ENCODE results near the gene ENOX2.

Gene ENOX2

GRCh38 chrX:130746077-130746476 is 156.9 kb downstream of the ENOX2 start:
- Histone ChIP-seq H4K8ac (ENCODE audit: low read depth, low read length) (no peak overlapping the region), H3K9ac (ENCODE audit: low read length) (no peak overlapping the region), H3K36me3 (ENCODE audit: control insufficient read depth in 1 of 2, insufficient read depth in 2 of 2, low read length in 2 of 2) (no peaks in the 10 kb centered on the region), H2AFZ (ENCODE audit: insufficient read depth, low read length, poor library complexity) (no peak overlapping the region), H2BK5ac (ENCODE audit: low read depth, low read length, poor library complexity) (no peak overlapping the region), H3K27me3 (ENCODE audit: insufficient read depth, low read length) (no peaks in the 10 kb centered on the region), H3K14ac (ENCODE audit: low read length) (no peak overlapping the region), H3K4me2 (ENCODE audit: low read length) (no peak overlapping the region), H3K23ac (ENCODE audit: low read length) (no peak overlapping the region), H3K79me1 (ENCODE audit: low read length) (no peaks in the 10 kb centered on the region), H3K4me1 (ENCODE audit: control insufficient read depth in 1 of 2, insufficient read depth in 2 of 2, low read length in 2 of 2) (no peaks in the 10 kb centered on the region), H3K27ac (ENCODE audit: low read depth, low read length) (no peak overlapping the region), H3K18ac (ENCODE audit: low read length) (no peak overlapping the region), H4K91ac (ENCODE audit: low read depth, low read length) (no peak overlapping the region), H3K4me3 (ENCODE audit: low read depth, low read length) (no peak overlapping the region), H2BK120ac (ENCODE audit: insufficient read depth, low read length, poor library complexity) (no peak overlapping the region), H2AK5ac (ENCODE audit: low read length) (no peak overlapping the region), H4K12ac (ENCODE audit: low read depth, low read length) (no peak overlapping the region), H3K4ac (ENCODE audit: low read depth, low read length) (no peak overlapping the region), H3K9me3 (ENCODE audit: insufficient read depth, low read depth, low read length) (no peaks in the 10 kb centered on the region), H2BK12ac (ENCODE audit: low read length) (no peak overlapping the region), H3K79me2 (ENCODE audit: control insufficient read depth, insufficient read depth, low read length, poor library complexity) (no peaks in the 10 kb centered on the region)
- DNase-seq = no peak
- no CpG with 5 or more reads among the region's 3 CpGs for WGBS (ENCODE audit: extremely low coverage, insufficient coverage, insufficient read length)

DNA sequence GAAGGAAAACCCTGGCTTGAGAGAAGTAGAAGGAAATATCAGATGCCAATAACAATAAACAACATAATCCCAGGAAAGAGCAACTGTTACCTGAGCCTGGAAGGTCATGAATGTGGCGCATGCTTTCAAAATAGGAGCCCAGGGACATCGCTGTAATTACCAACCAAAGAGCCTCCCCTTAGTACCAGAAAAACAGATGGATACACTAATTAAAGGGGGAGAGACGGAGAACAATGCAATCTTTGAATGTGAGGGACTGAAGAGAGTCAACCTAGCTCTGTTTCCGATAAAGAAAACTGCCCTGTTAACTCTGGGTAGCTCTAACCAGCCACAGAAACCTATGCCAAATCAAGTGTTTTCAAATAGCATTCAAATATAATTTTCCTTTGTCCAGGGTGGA is 161.4 kb downstream of the ENOX2 start:
- WGBS (ENCODE audit: extremely low coverage, insufficient coverage, insufficient read length) = no CpG with 5 or more reads among the region's 4 CpGs
- no peak overlapping the region for H4K91ac ChIP-seq (ENCODE audit: low read depth, low read length)

DNA sequence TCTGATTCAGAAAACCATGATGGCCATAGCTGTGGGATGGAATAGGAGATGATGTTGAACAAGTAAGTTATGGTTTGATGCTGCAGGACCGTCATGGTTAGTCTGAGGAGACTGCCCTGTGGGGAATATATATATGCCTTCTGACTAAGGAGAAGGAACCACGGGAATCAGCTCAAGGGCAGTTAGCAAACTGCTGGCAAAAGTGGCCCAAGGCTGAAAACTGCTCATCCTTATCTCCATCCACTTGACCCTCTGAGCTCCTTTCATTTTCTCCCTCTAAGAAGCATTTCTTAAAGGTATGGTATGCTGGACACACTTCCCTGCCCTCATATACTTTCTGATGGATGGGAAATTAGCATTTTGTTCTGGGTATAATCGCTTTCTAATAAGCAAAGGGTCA is 161.9 kb downstream of the ENOX2 start:
- H2AK5ac ChIP-seq (ENCODE audit: low read length) = no peak overlapping the region
- no peak overlapping the region for H4K8ac ChIP-seq (ENCODE audit: low read depth, low read length)
- H3K4me3 ChIP-seq (ENCODE audit: low read depth, low read length) = no peak overlapping the region
- H3K79me2 ChIP-seq (ENCODE audit: control insufficient read depth, insufficient read depth, low read length, poor library complexity) = no peaks in the 10 kb centered on the region
- H2BK5ac ChIP-seq (ENCODE audit: low read depth, low read length, poor library complexity) = no peak overlapping the region
- H2BK120ac ChIP-seq (ENCODE audit: insufficient read depth, low read length, poor library complexity) = no peak overlapping the region
- no peaks in the 10 kb centered on the region for H3K27me3 ChIP-seq (ENCODE audit: insufficient read depth, low read length)
- H4K12ac ChIP-seq (ENCODE audit: low read depth, low read length) = no peak overlapping the region
- H3K79me1 ChIP-seq (ENCODE audit: low read length) = no peaks in the 10 kb centered on the region
- H4K91ac ChIP-seq (ENCODE audit: low read depth, low read length) = no peak overlapping the region
- H3K9ac ChIP-seq (ENCODE audit: low read length) = no peak overlapping the region
- no peak overlapping the region for H3K23ac ChIP-seq (ENCODE audit: low read length)
- H3K27ac ChIP-seq (ENCODE audit: low read depth, low read length) = no peak overlapping the region
- peak; percentile 52 to 58 for DNase-seq
- no peak overlapping the region for H3K14ac ChIP-seq (ENCODE audit: low read length)
- H3K4ac ChIP-seq (ENCODE audit: low read depth, low read length) = no peak overlapping the region
- WGBS (ENCODE audit: extremely low coverage, insufficient coverage, insufficient read length) = no CpG with 5 or more reads among the region's 3 CpGs
- H3K9me3 ChIP-seq (ENCODE audit: insufficient read depth, low read depth, low read length) = no peaks in the 10 kb centered on the region
- no peak overlapping the region for H3K4me2 ChIP-seq (ENCODE audit: low read length)
- no peak overlapping the region for H2BK12ac ChIP-seq (ENCODE audit: low read length)
- H3K18ac ChIP-seq (ENCODE audit: low read length) = no peak overlapping the region
- no peaks in the 10 kb centered on the region for H3K36me3 ChIP-seq (ENCODE audit: control insufficient read depth in 1 of 2, insufficient read depth in 2 of 2, low read length in 2 of 2)
- no peaks in the 10 kb centered on the region for H3K4me1 ChIP-seq (ENCODE audit: control insufficient read depth in 1 of 2, insufficient read depth in 2 of 2, low read length in 2 of 2)
- H2AFZ ChIP-seq (ENCODE audit: insufficient read depth, low read length, poor library complexity) = no peak overlapping the region

More for the DNA sequence above, 161.4 kb downstream of the ENOX2 start:
- H3K36me3 ChIP-seq (ENCODE audit: control insufficient read depth in 1 of 2, insufficient read depth in 2 of 2, low read length in 2 of 2) = no peaks in the 10 kb centered on the region
- no peak overlapping the region for H3K23ac ChIP-seq (ENCODE audit: low read length)
- H4K8ac ChIP-seq (ENCODE audit: low read depth, low read length) = no peak overlapping the region
- no peak overlapping the region for H3K4me3 ChIP-seq (ENCODE audit: low read depth, low read length)
- H2BK12ac ChIP-seq (ENCODE audit: low read length) = no peak overlapping the region
- H2BK120ac ChIP-seq (ENCODE audit: insufficient read depth, low read length, poor library complexity) = no peak overlapping the region
- no peak overlapping the region for H2AFZ ChIP-seq (ENCODE audit: insufficient read depth, low read length, poor library complexity)
- no peak overlapping the region for H3K14ac ChIP-seq (ENCODE audit: low read length)
- H3K79me1 ChIP-seq (ENCODE audit: low read length) = no peaks in the 10 kb centered on the region
- DNase-seq = no peak
- H2AK5ac ChIP-seq (ENCODE audit: low read length) = no peak overlapping the region
- no peaks in the 10 kb centered on the region for H3K79me2 ChIP-seq (ENCODE audit: control insufficient read depth, insufficient read depth, low read length, poor library complexity)
- no peak overlapping the region for H3K4me2 ChIP-seq (ENCODE audit: low read length)
- H3K18ac ChIP-seq (ENCODE audit: low read length) = no peak overlapping the region
- H3K9me3 ChIP-seq (ENCODE audit: insufficient read depth, low read depth, low read length) = no peaks in the 10 kb centered on the region
- H2BK5ac ChIP-seq (ENCODE audit: low read depth, low read length, poor library complexity) = no peak overlapping the region
- no peak overlapping the region for H3K9ac ChIP-seq (ENCODE audit: low read length)
- H4K12ac ChIP-seq (ENCODE audit: low read depth, low read length) = no peak overlapping the region
- no peak overlapping the region for H3K4ac ChIP-seq (ENCODE audit: low read depth, low read length)
- no peak overlapping the region for H3K27ac ChIP-seq (ENCODE audit: low read depth, low read length)
- H3K27me3 ChIP-seq (ENCODE audit: insufficient read depth, low read length) = no peaks in the 10 kb centered on the region
- H3K4me1 ChIP-seq (ENCODE audit: control insufficient read depth in 1 of 2, insufficient read depth in 2 of 2, low read length in 2 of 2) = no peaks in the 10 kb centered on the region

DNA sequence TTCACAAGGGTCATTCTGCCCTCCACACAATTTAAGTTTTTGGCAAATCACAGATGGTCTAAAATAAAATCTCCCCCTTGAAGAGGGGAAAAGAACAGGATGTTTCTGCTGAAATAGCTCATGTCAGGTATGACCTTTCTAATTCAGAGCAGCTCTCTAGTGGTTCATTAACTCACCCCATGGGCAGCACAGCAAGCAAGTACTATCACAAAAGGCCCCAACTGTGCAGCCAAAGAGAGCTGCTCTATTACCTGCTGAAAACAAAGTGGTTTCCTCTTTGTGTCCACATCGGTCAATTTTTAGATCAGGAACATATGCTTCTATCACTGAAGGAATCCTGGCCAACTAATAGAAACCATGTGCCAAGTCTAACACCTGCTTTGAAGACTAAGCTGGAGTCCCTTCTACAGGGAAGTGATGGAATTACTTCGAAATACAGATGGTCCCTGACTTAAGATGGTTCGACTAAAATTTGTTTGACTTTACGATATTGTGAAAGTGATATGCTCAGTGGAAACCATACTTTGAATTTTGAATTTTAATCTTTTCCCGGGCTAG is 164.3 kb downstream of the ENOX2 start:
- H3K79me1 ChIP-seq (ENCODE audit: low read length) = no peaks in the 10 kb centered on the region
- no peak overlapping the region for H4K8ac ChIP-seq (ENCODE audit: low read depth, low read length)
- H2BK5ac ChIP-seq (ENCODE audit: low read depth, low read length, poor library complexity) = no peak overlapping the region
- H3K36me3 ChIP-seq (ENCODE audit: control insufficient read depth in 1 of 2, insufficient read depth in 2 of 2, low read length in 2 of 2) = no peaks in the 10 kb centered on the region
- no peak overlapping the region for H3K9ac ChIP-seq (ENCODE audit: low read length)
- no peaks in the 10 kb centered on the region for H3K27me3 ChIP-seq (ENCODE audit: insufficient read depth, low read length)
- no peak overlapping the region for H4K12ac ChIP-seq (ENCODE audit: low read depth, low read length)
- H3K14ac ChIP-seq (ENCODE audit: low read length) = no peak overlapping the region
- no peak overlapping the region for H3K4me3 ChIP-seq (ENCODE audit: low read depth, low read length)
- WGBS (ENCODE audit: extremely low coverage, insufficient coverage, insufficient read length) = no CpG with 5 or more reads among the region's 5 CpGs
- no peak overlapping the region for H3K4me2 ChIP-seq (ENCODE audit: low read length)
- H3K4me1 ChIP-seq (ENCODE audit: control insufficient read depth in 1 of 2, insufficient read depth in 2 of 2, low read length in 2 of 2) = no peaks in the 10 kb centered on the region
- no peak overlapping the region for H2BK120ac ChIP-seq (ENCODE audit: insufficient read depth, low read length, poor library complexity)
- H3K23ac ChIP-seq (ENCODE audit: low read length) = no peak overlapping the region
- no peaks in the 10 kb centered on the region for H3K79me2 ChIP-seq (ENCODE audit: control insufficient read depth, insufficient read depth, low read length, poor library complexity)
- H4K91ac ChIP-seq (ENCODE audit: low read depth, low read length) = no peak overlapping the region
- H3K9me3 ChIP-seq (ENCODE audit: insufficient read depth, low read depth, low read length) = no peaks in the 10 kb centered on the region
- H3K18ac ChIP-seq (ENCODE audit: low read length) = no peak overlapping the region
- no peak overlapping the region for H2BK12ac ChIP-seq (ENCODE audit: low read length)
- no peak overlapping the region for H3K4ac ChIP-seq (ENCODE audit: low read depth, low read length)
- DNase-seq = no peak
- no peak overlapping the region for H2AFZ ChIP-seq (ENCODE audit: insufficient read depth, low read length, poor library complexity)
- H3K27ac ChIP-seq (ENCODE audit: low read depth, low read length) = no peak overlapping the region
- H2AK5ac ChIP-seq (ENCODE audit: low read length) = no peak overlapping the region

All from trophoblast cell (in vitro differentiated cells and primary cell).